HG03103 (cell line): ENCODE results near the gene CDC20.

Experiments
- ATAC-seq: cut with Tn5 transposase; IDR thresholded peaks from one replicate; pipeline ENCODE4 v1.9.1; 2021; ENCODE audit warnings: low read depth; ENCODE audit not compliant: unreplicated experiment

CDC20 gene

DNA sequence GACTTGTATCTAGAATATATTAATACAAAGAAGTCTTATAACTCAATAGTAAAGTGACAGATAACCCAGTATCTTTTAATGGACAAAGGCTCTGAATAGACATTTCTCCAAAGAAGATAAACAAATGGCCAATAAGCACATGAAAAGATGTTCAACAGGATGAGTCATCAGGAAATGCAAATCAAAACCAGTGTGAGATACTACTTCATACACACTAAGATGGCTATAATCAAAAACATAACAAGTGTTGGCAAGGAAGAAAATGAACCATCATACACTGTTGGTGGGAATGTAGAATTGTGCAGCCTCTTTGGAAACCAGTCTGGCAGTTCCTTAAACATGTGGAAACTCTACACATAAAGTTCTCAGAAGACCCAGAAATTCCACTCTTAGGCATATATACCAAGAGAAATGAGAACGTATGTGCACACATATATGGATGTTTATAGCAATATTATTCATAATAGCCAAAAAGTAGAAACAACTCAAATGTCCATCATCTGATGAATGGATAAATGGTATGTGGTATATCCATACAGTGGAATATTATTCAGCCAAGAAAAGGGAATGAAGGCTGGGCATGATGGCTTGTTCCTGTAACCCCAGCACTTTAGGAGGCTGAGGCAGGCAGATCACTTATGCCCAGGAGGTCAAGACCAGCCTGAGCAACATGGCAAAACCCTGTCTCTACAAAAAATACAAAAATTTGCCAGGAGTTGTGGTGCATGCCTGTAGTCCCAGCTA is 31.1 kb upstream of the CDC20 start:
- no peak for ATAC-seq

DNA sequence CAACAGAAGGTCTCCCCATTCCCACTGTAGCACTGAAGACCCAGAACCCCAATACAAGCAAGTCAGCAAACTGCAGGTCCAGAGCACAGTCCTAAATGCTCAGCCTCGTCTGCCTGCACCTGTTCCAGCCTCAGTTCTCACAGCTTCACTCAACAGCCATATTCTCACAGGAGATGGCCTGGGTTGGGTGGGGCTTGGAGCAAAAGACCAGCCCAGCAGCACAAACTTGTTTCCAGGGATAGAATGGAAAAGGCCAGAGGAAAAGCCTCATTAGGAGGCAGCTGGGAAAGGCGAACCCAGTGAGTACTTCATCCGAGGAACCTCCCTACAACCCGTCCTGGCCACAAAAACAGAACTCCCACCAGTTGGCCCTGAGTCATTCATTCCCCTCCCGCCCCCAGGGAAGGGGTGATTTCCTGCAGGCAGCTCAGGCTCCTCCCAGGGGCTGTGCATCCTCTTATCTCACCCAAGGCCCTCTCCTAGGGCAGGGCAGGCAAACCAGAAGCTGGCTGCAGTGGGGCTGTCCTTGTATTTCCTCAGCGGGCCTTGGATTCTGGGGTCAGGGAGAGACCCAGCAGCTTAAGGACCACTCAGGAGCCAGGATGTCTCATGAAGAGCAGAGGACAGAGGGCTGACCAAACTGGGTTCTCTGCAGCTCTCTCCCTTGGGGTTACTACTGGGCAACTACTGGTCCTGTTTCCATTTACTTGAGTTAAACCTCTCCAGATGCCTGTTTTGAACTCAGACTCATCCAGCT is 28.6 kb upstream of the CDC20 start:
- no peak for ATAC-seq

DNA sequence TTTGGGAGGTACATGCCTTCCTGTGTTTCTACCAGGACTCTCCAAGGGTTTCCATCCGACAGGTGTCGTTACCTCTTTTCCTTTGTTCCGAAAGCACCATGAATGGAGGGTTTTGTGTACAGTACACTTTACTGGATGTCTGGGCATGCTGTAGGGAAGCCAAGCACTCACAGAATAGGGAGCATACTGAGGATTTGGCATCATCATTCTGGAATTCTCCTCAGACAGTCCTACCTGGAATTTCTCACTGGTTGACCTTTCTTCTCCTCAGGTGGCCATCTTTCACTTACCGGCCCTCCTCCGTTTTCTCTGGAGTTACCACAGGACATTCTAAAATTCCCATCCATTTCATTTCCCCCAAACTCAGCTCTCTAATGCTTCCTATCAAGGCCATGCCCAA is 27.1 kb upstream of the CDC20 start:
- ATAC-seq = no peak

DNA sequence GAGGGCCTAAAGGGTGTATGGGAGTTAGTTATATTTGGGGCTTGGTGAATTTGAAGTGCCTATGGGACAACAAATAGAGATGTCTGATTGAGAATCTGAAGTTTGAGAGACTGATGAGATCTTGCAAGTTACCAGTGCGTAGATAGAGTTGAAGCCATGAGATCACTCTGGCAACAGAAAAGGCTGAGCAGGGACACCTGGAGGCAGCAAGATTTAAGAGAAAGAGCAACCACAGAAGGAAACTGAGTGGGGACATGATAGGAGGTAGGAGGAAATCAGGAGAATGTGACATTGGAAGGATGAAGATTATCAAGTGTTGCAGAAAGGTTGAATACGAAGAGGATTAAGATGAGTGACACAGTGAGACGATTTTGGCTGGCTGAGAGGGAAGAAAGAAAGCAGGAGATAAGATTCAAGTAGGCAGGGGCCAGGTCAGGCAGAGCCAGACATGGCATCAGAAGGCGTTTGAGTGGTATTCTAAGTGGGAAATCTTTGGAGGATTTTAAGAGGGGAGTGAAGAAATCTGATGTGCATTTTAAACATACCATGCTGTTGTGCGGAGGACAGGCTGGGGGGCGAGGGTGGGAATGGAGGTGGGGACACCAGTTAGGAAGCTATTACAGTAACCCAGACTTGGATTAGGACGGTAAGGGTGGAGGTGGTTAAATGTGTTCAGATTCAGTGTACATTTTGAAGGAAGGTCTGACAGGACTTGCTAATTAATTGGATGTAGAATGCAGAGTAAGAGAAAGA is 24.2 kb upstream of the CDC20 start:
- no peak for ATAC-seq

DNA sequence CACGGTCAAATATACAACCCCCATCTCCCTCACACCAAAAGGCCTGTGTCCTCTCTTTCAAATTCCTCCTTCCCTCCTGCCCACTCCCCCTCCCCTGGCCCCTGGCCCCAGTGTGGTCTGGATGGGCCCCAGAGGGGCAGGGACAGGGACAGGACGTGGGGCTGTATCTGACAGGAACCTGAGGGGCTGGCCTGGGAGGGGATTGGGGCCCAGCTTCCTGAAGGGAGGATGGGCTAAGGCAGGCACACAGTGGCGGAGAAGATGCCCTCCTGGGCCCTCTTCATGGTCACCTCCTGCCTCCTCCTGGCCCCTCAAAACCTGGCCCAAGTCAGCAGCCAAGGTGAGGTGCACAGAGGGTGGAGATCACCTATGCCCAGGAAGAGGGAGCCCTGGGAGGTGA is 21.2 kb upstream of the CDC20 start, which contains the start of gene MPL:
TSS of gene MPL (plus strand) at position 231 of the 400 bp plus-strand sequence. CDS start at position 262, 31 bp downstream.
- no peak for ATAC-seq

DNA sequence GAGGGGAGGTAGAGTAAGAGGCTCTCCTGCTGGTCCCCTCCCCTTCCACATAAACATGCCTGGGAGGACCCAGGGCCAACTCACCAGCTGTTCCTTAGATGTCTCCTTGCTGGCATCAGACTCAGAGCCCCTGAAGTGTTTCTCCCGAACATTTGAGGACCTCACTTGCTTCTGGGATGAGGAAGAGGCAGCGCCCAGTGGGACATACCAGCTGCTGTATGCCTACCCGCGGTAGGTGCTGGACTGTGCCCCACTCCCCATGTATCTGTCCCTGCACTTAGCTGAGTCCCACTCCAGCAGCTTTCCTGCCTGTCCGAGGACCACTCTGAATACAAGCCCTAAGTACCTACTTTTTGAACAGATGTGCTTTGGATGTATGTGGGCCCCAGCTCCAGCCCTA is 20.8 kb upstream of the CDC20 start:
- no peak for ATAC-seq

DNA sequence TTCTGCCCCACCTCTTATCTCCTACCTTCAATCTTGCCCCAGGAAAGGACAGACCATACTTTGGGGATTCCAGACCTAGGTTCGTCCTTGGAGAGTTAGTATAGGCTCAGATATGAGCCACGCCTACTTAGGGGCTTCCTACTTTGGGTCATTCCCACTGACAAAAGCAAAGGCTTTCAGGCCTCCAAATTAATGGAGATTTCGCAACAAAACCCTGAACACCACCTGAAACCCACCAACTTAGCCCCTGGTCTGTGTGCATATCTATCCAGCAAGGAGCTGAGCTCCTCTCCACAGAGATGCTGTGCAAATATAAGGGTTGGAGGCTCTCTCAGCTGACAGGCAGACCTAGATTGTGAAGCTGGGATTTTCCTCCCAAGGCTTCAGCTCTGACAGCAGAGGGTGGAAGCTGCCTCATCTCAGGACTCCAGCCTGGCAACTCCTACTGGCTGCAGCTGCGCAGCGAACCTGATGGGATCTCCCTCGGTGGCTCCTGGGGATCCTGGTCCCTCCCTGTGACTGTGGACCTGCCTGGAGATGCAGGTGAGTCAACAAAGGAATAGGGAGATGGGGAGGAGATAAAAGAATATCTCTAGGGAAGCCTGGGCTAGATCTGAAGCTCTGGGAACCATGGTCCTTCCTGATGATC is 19.1 kb upstream of the CDC20 start:
- ATAC-seq = no peak

DNA sequence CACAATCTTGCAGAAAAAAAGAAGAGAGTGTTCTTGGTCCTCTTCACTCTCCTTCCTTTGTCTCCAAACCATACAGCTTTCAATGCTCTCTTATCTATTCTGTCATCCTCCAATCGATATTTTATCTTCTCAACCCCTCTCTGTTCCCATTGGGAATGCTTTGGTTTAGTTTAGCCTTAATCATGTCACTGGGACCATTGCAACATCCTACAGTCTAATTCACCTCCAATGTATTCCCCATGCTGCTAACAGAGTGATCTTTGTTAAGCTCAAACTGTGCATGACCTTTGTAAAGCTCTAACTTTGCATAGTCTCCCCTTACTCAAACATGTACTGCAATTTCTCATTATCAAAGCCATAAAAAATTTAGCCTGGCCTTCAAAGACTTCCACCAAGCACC is 18.2 kb upstream of the CDC20 start:
- ATAC-seq = no peak

DNA sequence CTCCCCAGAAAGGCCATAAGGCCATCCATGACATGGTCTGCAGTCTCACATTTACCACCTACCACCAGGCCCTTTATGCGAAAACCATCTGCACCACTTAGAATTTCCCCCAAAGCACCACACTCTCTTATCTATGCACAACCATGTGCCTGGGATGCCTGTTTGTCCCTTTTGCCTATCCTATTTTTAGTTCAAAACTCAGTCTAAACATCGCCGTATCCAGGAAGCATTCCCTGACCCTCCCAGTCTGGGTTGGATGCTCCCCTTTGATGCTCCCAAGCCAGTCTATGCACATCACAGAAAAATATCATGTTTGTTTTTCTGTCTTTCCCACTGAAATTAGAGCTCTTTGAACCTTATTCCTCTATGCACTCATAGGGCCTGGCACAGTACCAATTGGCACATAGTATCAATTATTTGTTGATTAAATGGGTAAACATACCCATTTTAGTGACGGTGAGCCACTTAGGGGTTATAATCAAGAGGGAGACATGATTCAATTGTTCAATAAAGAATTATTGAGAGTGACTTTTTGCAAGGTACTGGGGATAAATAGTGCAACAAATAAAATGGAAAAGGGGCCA is 14.4 kb upstream of the CDC20 start:
- ATAC-seq = no peak

DNA sequence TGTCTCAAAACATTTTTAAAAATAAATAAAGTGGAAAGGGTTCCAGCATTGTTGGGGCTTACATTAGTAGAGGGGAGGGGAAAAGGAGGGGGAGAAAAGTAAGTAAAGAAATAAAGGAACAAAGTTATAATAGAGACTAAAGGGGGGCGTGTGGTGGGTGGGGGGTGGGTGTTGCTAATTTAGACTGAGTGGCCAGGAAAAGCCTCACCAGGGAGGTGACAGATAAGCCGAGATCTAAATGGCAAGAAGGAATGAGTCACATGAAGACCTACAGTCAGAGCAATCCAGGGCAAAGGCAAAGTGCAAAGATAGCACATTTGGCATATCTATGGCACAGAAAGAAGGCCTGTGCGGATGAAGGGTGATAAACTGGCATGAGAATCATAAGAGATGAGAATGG is 13.7 kb upstream of the CDC20 start:
- ATAC-seq = no peak

DNA sequence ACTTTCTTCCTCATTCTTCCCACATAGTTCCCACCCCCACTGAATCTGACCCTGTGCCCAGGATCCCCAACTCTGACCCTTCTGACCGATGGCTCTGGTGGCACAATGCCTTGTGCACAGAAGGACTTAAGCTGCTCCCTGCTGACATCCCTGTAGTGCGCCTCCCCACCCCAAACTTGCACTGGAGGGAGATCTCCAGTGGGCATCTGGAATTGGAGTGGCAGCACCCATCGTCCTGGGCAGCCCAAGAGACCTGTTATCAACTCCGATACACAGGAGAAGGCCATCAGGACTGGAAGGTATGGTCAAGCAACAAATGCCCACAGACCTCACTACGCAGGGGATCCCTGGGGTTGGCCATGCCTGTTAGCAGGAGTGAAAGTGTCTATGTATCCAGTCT is 12.1 kb upstream of the CDC20 start:
- no peak for ATAC-seq

DNA sequence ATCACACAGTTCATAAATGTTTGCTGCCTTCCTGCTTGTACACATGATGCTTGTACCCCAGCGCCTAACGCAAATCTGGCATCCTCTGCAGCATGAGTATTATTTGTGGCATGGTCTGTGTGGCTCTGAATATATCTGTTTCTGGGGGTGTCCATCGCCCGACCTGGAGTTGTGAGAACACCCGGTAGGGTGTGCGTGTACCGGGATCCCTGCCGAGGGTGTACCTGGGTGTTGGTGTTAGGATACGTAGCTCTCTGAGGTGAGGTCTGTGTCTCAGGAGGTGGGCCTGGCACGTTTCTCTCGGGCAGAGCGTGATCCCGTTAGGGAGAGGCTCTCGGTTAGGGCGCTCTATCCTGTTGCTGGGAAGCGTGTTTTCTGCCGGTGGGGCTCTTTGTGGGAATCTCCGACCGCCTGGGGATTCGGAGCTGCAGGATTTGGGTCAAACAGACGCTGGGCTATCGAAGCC is 10.4 kb upstream of the CDC20 start:
- no peak for ATAC-seq

DNA sequence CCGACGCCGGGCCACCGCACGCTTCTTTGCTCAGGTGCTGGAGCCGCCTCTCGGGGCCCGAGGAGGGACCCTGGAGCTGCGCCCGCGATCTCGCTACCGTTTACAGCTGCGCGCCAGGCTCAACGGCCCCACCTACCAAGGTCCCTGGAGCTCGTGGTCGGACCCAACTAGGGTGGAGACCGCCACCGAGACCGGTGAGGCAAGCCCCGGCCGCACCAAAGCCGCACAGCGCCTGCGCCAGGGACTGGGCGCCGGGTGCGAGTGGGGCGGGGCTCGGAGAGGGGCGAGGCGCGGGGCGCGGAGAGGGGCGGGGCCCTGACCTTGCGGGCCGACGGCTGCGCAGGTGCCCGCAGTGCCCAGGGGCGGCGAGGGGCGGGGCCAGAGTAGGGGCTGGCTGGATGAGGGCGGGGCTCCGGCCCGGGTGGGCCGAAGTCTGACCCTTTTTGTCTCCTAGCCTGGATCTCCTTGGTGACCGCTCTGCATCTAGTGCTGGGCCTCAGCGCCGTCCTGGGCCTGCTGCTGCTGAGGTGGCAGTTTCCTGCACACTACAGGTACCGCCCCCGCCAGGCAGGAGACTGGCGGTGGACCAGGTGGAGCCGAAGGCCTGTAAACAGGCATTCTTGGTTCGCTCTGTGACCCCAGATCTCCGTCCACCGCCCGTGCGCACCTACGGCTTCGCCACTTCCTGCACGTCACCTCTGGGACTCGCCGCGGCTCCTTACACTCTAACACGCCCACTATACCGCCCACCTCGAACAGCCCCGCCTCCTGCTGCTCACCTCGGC is 9.8 kb upstream of the CDC20 start:
- no peak for ATAC-seq

DNA sequence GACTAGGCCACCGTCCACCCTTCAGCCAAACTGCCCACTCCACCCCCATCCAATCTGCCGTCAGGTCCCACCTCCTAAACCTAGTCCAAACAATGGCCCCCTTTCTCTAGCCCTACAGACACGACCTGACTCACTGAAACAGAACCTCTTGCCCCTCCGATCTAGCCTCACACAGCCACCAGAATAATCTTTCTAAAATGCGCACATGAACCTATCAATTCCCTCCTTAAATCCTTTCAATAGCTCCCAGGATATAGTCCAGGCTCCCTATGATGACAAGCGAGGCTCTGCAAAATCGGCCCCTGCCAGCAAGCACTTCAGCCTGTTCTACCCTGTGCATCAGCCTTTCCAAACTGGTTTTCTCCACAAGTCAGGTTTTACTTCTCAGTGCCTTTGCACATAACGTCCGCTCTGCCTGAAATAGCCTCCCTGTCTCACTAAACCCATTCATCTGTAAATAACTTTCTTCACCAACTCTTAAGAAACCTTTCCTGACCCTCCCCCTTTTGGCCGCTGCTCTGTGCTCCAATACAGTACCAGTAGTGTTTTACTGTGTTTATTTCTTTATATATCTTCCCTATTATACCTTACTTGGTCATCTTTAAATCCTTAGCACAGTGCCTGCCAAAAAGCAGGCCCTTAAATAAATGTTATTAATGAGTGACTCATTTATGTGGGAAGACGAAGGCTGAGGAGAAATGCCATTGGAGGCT is 9.0 kb upstream of the CDC20 start:
- ATAC-seq = no peak

DNA sequence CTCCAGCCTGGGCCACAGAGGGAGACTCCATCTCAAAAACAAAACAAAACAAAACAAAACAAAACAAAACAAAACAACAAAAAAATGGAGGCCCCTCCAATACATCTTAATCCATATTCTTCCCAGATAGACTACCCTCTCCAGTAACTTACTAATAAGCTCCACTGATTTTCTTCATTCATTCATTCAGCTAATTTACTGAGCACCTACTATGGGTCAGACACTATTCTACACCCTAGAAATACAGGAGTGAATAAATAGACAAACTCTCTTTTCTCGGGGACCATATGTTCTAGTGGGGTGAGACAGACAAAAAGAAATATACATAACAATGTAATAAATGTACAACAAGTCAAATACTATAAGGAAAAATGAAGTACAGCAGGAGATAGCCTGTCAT is 7.8 kb upstream of the CDC20 start:
- no peak for ATAC-seq

DNA sequence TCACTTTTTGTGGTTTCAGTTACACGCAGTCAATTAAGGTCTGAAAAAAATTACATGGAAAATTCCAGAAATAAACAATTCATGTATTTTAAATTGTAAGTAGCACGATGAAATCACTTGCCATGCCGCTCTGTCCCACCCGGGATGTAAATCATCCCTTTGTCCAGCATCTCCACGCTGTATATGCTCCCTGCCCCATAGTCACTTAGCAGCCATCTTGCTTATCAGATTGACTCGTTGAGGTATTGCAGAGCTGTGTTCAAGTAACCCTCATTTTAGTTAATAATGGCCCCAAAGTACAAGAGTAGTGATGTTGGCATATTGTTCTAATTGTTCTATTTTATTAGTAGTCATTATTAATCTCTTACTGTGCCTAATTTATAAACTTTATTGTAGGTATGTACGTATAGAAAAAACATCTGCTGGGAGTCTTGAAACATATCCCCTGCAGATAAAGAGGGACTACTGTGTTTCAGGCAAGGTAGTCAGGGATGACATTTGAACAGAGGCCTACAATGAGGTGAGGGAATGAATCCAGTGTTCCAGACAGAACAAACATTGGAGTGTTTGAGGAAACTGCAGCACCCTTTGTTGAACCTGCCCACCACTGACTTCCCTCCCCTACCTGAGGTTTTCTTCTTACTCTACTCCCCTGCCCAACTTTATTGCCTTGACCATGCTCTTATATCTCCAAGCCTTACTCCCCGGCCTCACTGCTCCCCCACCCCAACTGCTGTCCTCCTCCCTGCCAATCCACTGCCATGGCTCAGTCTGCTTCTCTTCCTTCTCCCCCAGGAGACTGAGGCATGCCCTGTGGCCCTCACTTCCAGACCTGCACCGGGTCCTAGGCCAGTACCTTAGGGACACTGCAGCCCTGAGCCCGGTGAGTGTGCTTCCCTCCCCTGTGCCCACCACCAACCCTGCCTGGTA is 7.1 kb upstream of the CDC20 start:
- ATAC-seq = no peak

DNA sequence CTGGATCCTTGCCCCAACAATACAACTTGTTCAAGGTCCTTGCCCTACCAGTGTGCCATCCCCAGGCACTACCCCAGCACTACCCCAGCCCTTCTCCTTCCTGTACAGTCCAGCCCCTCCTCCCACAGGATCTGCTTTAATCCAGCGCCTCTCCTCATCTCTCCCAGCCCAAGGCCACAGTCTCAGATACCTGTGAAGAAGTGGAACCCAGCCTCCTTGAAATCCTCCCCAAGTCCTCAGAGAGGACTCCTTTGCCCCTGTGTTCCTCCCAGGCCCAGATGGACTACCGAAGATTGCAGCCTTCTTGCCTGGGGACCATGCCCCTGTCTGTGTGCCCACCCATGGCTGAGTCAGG is 6.5 kb upstream of the CDC20 start:
- ATAC-seq = no peak

DNA sequence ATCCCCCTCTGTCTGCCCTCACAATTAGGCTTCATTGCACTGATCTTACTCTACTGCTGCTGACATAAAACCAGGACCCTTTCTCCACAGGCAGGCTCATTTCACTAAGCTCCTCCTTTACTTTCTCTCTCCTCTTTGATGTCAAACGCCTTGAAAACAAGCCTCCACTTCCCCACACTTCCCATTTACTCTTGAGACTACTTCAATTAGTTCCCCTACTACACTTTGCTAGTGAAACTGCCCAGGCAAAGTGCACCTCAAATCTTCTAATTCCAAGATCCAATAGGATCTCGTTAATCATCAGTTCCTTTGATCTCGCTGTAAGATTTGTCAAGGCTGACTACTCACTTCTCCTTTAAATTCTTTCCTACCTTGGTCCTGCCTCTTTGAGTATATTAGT is 5.9 kb upstream of the CDC20 start:
- ATAC-seq = no peak
